ENCODE results near the gene GPRC5B.

- TF ChIP-seq CTCF (conservative IDR thresholded peaks at IDR 0.05 in 1 of 2, IDR thresholded peaks at IDR 0.05 in 1 of 2; ENCODE audit: low read depth in 1 of 2, low read length in 2 of 2) (no peak), EZH2 (IDR thresholded peaks at IDR 0.05; ENCODE audit: low read length, missing control alignments) (no peak)
These were observed 34.4 kb downstream of the GPRC5B start for GRCh38 chr16:19850131-19850817.
